Psoas muscle (tissue), 8 donors: ENCODE results near the gene RAD21L1. TPM values are rescaled to one million over a fixed set of nuclear protein-coding genes. Genes with fewer than 3 reads are reported as not detected.

Experiments used
- ATAC-seq, 4 donors: fragments of 200-7000 bp; cut with Tn5 transposase; one replicate each; pipeline ENCODE4 v1.9.1; 2020; ENCODE audit warnings: moderate library complexity in 3 of 4, mild to moderate bottlenecking in 2 of 4
- DNase-seq, 2 donors: peaks; one replicate each; pipeline ENCODE4 v3.0.0-alpha.2; 2020
- H3K27ac ChIP-seq: fragments of 200-600 bp; one replicate; pipeline ENCODE4 v1.8.0; 2022
- H3K27me3 ChIP-seq, 3 donors: fragments of 200-600 bp in 1 of 3; one replicate each; pipeline versions ENCODE4 v1.6.1 to v1.8.0; 2013 to 2022; ENCODE audit warnings: low read length in 2 of 3, mild to moderate bottlenecking in 2 of 3, moderate library complexity in 1 of 3; ENCODE audit not compliant: insufficient read depth in 3 of 3
- H3K36me3 ChIP-seq, 2 donors: fragments of 200-600 bp in 1 of 2; one replicate each; pipeline versions ENCODE4 v1.6.1 to v1.8.0; 2013 to 2022; ENCODE audit warnings: low read depth in 1 of 2, mild to moderate bottlenecking in 1 of 2, moderate library complexity in 1 of 2; ENCODE audit not compliant: insufficient read depth in 1 of 2
- H3K4me1 ChIP-seq: fragments of 200-600 bp; one replicate; pipeline ENCODE4 v1.8.0; 2022
- H3K4me3 ChIP-seq: fragments of 200-600 bp; one replicate; pipeline ENCODE4 v1.8.0; 2022; ENCODE audit warnings: mild to moderate bottlenecking
- H3K9me3 ChIP-seq: fragments of 200-600 bp; one replicate; pipeline ENCODE4 v1.8.0; 2022
- WGBS, 3 donors: extraction: QIAGEN DNeasy Blood & Tissue Kit; methylation state at CpG; one replicate each; pipeline versions ENCODE4 v1.1.6 to v1.1.7; 2013; 5-methylcytosine and 5-hydroxymethylcytosine counted together
- intact Hi-C, 2 donors: fragments of 100-400 bp; cut with DNase I; formaldehyde crosslinking; loops; one replicate each; pipeline versions ENCODE4 v1.11.0 to v1.14.2; 2022
- polyA plus RNA-seq, 3 donors: library from polyadenylated mRNA; stranded (reverse); fragments of 200-250 nt; gene quantifications; one replicate each; pipeline ENCODE4 v1.2.3, GENCODE V29; 2013
- total RNA-seq, 4 donors: library from RNA; stranded (reverse); fragmentation: NEBNext Ultra II Directional in 2 of 4; extraction: Animal tissue kit (Norgen Biotek cat#: 25700) in 2 of 4; gene quantifications; one replicate each; pipeline versions ENCODE4 v1.2.1 to v1.2.4, GENCODE V29; 2021 to 2023
- TF ChIP-seq, protein P1 (sequence below): fragments of 200-600 bp; IDR thresholded peaks from one replicate; pipeline ENCODE4 v1.8.0; 2022; ENCODE audit warnings: antibody characterized with exemption
- donor health status: healthy with polysubstance abuse.
- donor health status: DM: no; HTN: no; CAD: no; lungs with moderate emphysema.
- donor health status: Bipolar disorder and iron deficiency.
- donor health status: healthy.
- donor health status: DM: yes; HTN: yes; CAD: no.
- donor health status: DM: no; HTN: no; CAD: no.
- donor health status: DM: no; HTN: no; CAD: no.
- donor health status: DM: yes; HTN: yes; CAD: no.

RAD21L1 gene
- total and polyA plus RNA-seq, 7 donors, result not detected

DNA sequence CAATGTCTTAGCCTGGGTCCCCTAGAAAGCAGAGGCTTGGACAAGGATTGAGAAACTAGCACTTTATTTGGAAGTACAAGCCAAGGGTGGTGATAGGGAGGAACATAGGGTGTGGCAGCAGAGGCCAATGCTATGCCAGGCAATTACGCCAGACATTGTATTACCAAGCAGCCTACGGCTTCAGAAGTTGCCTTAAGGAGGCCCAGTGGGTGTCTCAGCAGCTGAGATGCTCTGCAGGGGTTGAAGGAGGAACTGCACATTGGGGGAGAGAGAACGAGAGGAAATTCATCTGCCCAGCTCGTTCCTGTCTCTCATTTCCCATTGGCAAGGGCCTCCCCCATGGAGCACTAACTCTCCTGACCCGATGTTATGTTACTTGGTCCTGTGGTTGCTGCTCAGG is 21.7 kb upstream of the RAD21L1 start:
- TF ChIP-seq, protein P1, sequence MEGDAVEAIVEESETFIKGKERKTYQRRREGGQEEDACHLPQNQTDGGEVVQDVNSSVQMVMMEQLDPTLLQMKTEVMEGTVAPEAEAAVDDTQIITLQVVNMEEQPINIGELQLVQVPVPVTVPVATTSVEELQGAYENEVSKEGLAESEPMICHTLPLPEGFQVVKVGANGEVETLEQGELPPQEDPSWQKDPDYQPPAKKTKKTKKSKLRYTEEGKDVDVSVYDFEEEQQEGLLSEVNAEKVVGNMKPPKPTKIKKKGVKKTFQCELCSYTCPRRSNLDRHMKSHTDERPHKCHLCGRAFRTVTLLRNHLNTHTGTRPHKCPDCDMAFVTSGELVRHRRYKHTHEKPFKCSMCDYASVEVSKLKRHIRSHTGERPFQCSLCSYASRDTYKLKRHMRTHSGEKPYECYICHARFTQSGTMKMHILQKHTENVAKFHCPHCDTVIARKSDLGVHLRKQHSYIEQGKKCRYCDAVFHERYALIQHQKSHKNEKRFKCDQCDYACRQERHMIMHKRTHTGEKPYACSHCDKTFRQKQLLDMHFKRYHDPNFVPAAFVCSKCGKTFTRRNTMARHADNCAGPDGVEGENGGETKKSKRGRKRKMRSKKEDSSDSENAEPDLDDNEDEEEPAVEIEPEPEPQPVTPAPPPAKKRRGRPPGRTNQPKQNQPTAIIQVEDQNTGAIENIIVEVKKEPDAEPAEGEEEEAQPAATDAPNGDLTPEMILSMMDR, result no peak
- H3K4me1 ChIP-seq, result no peaks in the 10 kb centered on the region
- no peak for ATAC-seq
- 56 to 69% (median 58%) methylated on average over 5 of the region's 5 CpGs for WGBS, 3 donors
- no peaks in the 10 kb centered on the region for H3K27me3 ChIP-seq
- no peak for DNase-seq
- H3K9me3 ChIP-seq, result no peaks in the 10 kb centered on the region
- intact Hi-C loops, result no loop called here
- H3K4me3 ChIP-seq, result no peak overlapping the region
- H3K36me3 ChIP-seq, result no peaks in the 10 kb centered on the region
- H3K27ac ChIP-seq, result no peak overlapping the region

DNA sequence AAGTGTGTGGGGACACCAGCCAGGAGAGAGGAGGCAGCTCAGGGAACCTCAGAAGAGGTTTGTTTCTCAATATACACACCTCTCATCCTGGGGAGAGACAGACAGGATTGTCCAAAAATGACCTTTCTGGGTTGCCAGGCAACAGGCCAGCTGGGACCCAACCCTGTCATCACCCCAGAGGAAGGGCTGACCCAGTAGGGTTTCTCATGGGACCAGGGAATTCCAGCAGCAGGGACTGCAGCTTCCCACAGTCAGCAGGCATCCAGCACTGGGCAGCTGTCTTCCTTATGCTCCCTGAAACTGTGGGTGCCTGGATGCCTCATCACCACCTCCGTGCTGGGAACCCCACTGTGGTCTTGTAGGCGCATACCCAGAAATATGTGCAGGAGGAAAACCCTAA is 21.3 kb upstream of the RAD21L1 start:
- Histone ChIP-seq H3K4me3 (no peak overlapping the region), H3K36me3 (no peaks in the 10 kb centered on the region), H3K9me3 (no peaks in the 10 kb centered on the region), H3K27me3 (no peaks in the 10 kb centered on the region), H3K4me1 (no peaks in the 10 kb centered on the region), H3K27ac (no peak overlapping the region)
- intact Hi-C loops, result no loop called here
- TF ChIP-seq, protein P1, result no peak
- ATAC-seq (no peak), DNase-seq (no peak)
- WGBS, 3 donors, result 68 to 73% (median 70%) methylated on average over 2 of the region's 2 CpGs

DNA sequence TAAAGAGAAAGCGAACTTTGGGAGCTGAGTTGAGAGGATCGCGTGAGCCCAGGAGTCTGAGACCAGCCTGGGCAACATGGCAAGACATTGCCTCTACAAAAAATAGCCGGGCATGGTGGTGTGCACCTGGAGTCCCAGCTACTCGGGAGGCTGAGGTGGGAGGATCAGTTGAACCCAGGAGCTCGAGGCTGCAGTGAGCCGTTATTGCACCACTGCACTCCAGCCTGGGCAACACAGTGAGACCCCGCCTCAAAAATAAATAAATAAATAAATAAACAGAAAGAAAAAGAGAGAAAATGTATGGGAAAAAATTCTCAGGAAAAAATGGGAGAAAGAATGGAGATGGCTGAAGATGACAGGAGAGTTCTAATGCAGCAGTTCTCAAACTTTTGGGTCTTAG is 20.0 kb upstream of the RAD21L1 start:
- Histone ChIP-seq H3K4me1 (no peaks in the 10 kb centered on the region), H3K36me3 (no peaks in the 10 kb centered on the region), H3K27ac (no peak overlapping the region), H3K9me3 (no peaks in the 10 kb centered on the region), H3K27me3 (no peaks in the 10 kb centered on the region), H3K4me3 (no peak overlapping the region)
- DNase-seq (no peak), ATAC-seq (no peak)
- WGBS, 3 donors, result 89 to 93% (median 91%) methylated on average over 8 of the region's 8 CpGs
- intact Hi-C loops, result no loop called here
- TF ChIP-seq, protein P1, result no peak

DNA sequence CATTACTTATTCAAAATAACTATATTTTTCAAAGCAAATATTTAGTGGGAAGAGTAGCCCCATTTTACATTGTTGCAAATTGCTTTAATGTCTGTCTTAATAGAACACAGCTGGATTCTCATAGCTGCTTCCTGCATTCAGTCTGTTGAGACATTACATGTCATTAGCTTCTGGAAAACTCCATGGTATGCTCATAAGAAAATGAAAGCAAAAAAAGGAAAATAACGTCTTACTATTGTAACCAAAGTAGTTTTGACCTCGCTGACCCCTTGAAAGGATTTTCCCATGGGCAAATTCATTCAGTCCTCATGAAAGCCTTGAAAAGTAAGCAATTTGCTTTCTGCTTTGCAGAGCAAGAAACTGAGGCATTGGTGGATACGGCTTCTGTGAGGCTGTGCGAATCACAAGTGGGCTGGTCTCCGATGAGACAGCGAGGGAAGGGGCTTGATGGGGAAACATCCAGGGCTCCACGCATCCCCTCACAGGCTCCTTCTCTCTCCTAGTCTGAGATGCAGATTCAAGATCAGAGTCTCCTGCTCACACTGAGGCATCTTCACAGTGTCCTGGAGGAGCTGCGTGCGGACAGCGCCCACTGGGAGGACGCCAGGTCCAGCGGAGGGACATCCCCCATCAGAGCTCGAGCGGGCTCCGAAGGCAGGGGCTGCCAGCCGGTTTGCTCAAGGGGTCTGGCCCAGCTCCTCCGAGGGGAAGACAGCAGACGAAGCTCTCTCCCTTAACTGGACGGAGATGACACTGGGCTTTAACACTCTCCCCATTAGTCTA is 19.3 kb upstream of the RAD21L1 start:
- H3K9me3 ChIP-seq, result no peaks in the 10 kb centered on the region
- H3K4me1 ChIP-seq, result no peaks in the 10 kb centered on the region
- intact Hi-C loops, result no loop called here
- no peaks in the 10 kb centered on the region for H3K27me3 ChIP-seq
- H3K36me3 ChIP-seq, result no peaks in the 10 kb centered on the region
- H3K4me3 ChIP-seq, result no peak overlapping the region
- ATAC-seq (no peak), DNase-seq (no peak)
- TF ChIP-seq, protein P1, result no peak
- 62 to 75% (median 66%) methylated on average over 19 of the region's 19 CpGs for WGBS, 3 donors
- H3K27ac ChIP-seq, result no peak overlapping the region
